Ureter (tissue), 1 donor: ENCODE data around the gene ZCCHC9. TPM values are rescaled to one million over a fixed set of nuclear protein-coding genes. Genes with fewer than 3 reads are reported as not detected.
"Not testable (repeated sequence)": the region's sequence is repeated elsewhere in the genome, so short reads cannot be mapped to it uniquely, and the experiment has no call there.

Source experiments
- DNase-seq: peaks from one replicate; pipeline ENCODE4 v3.0.0-alpha.2; 2020; ENCODE audit warnings: low spot score
- total RNA-seq: library from RNA; stranded (reverse); gene quantifications from one replicate; pipeline ENCODE4 v1.2.4, GENCODE V29; 2023
- donor health status: DM: yes; HTN: yes; CAD: no.

ZCCHC9 gene
- total RNA-seq, 1 donor from 2014 or later = 20.9 TPM

- DNase-seq = no peak
Observed at GRCh38 chr5:81305785-81306184, 4.4 kb downstream of the ZCCHC9 start.

DNA sequence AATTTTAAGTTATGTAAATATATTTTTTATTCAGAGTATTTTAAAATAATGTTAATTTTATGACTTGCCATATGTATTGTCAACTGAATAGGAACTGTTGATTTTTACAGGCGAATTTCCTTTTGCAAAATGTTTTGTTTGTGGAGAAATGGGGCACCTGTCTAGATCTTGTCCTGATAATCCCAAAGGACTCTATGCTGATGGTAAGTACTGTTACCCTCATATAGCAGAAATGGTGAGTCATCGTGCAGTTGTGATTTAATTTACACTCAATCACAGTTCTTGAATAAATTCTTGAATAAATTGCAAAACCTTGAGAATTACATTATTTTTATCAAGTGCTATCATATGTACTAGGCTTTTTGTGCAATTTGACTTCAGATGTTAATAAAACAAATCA lies 7.4 kb downstream of the ZCCHC9 start:
- DNase-seq = no peak

GRCh38 chr5:81310402-81311063 lies 9.1 kb downstream of the ZCCHC9 start:
- DNase-seq = no peak

DNA sequence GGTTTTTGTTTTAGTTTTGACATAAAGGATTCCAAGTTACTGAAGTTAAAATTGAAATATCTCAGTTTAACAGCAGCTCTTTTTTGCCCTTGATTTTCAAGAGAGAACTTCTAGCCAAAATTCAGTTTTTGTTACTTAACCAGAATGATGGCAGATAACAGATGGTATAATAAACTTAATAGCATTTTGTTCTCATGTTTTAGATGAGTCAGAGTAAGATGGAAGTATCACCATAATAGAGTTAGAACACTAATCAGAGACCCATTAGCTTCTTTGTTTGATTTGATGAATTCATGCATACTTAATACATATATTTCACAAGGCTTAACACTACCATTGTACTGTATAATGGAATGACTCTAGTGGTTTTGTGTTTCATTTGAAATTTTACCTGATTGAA lies 11.9 kb downstream of the ZCCHC9 start:
- DNase-seq = no peak

GRCh38 chr5:81313686-81314085 lies 12.3 kb downstream of the ZCCHC9 start:
- no peak for DNase-seq

- no peak for DNase-seq
Observed at GRCh38 chr5:81314581-81314980, 13.2 kb downstream of the ZCCHC9 start.

DNA sequence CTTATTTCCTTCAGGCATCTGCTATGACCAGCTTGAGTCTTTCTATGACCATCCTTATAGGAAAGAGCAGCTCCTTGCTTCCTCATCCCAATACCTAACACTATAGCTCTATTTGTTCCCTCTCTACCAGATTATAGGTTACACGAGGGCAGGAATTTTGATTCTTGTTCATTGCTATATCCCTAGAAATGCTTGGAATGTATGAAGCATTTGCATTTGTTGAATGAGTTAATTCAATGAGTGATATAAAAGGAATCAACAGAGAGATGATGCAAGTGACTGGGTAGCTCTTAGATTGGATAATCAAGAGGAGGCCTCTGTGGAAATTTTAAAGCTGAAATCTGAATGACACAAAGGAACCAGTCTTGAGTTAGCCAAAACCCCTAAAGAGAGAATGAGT lies 13.9 kb downstream of the ZCCHC9 start:
- DNase-seq = no peak

- no peak for DNase-seq
Observed at GRCh38 chr5:81315830-81316229, 14.4 kb downstream of the ZCCHC9 start.

- DNase-seq = no peak
Observed at GRCh38 chr5:81316571-81316970, 15.2 kb downstream of the ZCCHC9 start.

DNA sequence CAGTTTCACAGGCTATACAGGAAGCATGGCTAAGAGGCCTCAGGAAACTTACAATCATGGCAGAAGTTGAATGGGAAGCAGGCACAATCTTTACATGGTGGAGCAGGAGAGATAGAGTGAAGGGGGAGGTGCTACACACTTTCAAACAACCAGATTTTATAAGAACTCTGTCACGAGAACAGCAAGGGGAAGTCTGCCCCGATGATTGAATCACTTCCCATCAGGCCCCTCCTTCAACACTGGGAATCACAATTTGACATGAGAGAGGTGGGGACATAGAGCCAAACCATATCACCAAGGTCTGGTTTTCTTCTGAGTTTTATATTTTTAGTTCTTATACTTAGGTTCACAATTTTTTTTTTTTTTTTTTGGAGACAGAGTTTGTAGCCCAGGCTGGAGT lies 16.1 kb downstream of the ZCCHC9 start:
- DNase-seq = no peak

GRCh38 chr5:81326554-81326953 lies 25.2 kb downstream of the ZCCHC9 start:
- no peak for DNase-seq

GRCh38 chr5:81334304-81335061 lies 33.1 kb downstream of the ZCCHC9 start:
- no peak for DNase-seq

- DNase-seq = no peak
Observed at GRCh38 chr5:81335946-81336345, 34.6 kb downstream of the ZCCHC9 start.

- DNase-seq = no peak
Observed at GRCh38 chr5:81336556-81336955, 35.2 kb downstream of the ZCCHC9 start.

DNA sequence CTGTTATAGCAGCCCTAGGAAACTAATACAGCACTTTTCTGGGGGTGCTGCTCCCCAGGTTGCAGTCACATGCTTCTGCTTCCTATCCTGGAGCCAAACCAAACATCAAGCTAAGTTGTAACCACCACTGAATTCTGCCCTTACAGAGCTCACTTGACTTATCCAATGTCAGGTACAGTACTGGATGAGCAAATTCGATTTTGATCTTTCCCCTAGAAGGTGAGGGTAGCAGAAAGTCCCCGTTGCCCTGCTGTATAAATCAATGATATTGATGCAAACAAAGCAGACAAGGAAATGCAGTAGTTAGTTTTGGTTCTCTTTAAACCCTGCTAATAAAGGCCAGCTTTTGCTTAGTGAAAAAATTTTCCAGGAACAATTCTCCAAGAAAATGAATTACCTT lies 36.4 kb downstream of the ZCCHC9 start:
- no peak for DNase-seq

DNA sequence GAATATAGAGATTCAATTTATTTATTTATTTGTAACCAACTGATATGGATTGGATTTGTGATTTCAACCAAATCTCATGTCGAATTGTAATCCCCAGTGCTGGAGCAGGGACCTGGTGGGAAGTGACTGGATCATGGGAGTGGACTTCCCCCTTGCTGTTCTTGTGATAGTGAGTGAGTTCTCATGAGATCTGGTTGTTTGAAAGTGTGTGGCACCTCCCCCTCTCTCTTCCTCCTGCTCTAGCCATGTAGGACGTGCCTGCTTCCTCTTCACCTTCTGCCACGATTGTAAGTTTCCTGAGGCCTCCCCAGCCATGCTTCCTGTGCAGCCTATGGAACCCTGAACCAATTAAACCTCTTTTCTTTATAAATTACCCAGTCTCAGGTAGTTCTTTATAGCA lies 36.8 kb downstream of the ZCCHC9 start:
- DNase-seq = not testable (repeated sequence)

GRCh38 chr5:81344736-81345135 lies 43.3 kb downstream of the ZCCHC9 start:
- no peak for DNase-seq

DNA sequence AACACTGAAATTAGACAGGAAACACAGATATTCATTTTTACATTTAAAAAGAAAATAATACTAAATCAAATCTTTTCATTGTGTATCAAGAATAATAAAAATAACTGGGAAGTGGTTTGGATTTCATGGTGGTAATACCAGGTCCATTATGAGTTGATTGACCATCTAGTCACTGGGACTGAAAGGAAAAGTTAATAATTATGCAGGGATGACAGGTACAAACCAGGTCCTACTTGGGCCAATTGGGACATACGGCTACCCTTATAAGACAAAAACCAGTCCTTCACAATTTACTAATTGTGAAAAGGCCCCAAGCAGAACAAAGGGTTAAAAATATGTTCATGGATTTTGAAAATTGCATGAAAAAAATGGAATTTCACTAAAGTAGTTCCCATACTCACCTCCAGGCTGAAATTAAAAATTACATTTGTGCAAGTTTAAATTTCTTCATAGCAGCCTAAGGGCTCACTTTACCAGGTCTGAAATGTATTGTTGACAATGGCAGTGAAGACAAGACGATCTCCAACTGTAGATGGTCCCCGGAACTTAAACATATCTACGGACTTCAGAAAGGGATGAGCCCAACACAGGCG lies 44.1 kb downstream of the ZCCHC9 start:
- no peak for DNase-seq

GRCh38 chr5:81349161-81349560 lies 47.8 kb downstream of the ZCCHC9 start:
- DNase-seq = no peak

- DNase-seq = no peak
Observed at GRCh38 chr5:81350507-81350906, 49.1 kb downstream of the ZCCHC9 start.

GRCh38 chr5:81353189-81353588 lies 51.8 kb downstream of the ZCCHC9 start:
- no peak for DNase-seq

DNA sequence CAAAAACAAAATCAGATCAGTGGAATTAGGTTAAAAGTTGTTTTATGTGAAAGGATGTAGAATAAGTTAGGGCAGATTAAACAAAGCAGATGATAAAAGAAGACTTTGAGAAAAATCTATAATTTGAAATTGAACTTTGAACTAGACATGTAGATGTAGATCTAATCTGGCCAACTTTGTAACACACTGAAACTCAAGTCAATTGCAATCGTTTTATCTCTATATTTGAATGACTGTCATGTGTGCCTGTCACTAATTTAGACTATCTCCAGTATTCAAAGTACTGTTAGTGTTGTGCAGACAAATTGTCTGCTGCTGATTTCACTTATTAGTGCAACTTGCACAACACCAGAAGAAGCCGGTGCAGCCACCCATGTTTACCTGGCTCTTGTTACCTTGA lies 52.7 kb downstream of the ZCCHC9 start:
- DNase-seq = no peak
